Endodermal cell (in vitro differentiated cells): ENCODE measurements around the gene DAB1. TPM values are rescaled to one million over a fixed set of nuclear protein-coding genes. Genes with fewer than 3 reads are reported as not detected.

Experiments
- DNase-seq: peaks from one replicate; pipeline ENCODE4 v3.0.0-alpha.2; 2017
- H3K27ac ChIP-seq: 2 replicates; pipeline ENCODE4 v1.5.1; 2013; ENCODE audit warnings: mild to moderate bottlenecking, low read depth, low read length, moderate library complexity
- H3K27me3 ChIP-seq: 2 replicates; pipeline ENCODE4 v1.6.1; 2013; ENCODE audit warnings: mild to moderate bottlenecking, low read length, moderate library complexity; ENCODE audit not compliant: insufficient read depth, control insufficient read depth, poor library complexity, severe bottlenecking
- H3K36me3 ChIP-seq: 2 replicates; pipeline ENCODE4 v1.7.0; 2013; ENCODE audit warnings: mild to moderate bottlenecking, low read length, moderate library complexity; ENCODE audit not compliant: control insufficient read depth, insufficient read depth
- H3K4me1 ChIP-seq: one replicate; pipeline ENCODE4 v1.7.0; 2013; ENCODE audit warnings: low read length; ENCODE audit not compliant: control insufficient read depth, insufficient read depth
- H3K4me3 ChIP-seq: 2 replicates; pipeline ENCODE4 v1.5.1; 2013; ENCODE audit warnings: mild to moderate bottlenecking, low read length, moderate library complexity
- H3K9ac ChIP-seq: 2 replicates; pipeline ENCODE4 v1.6.1; 2013; ENCODE audit warnings: mild to moderate bottlenecking, low read length, moderate library complexity; ENCODE audit not compliant: poor library complexity, severe bottlenecking; ENCODE audit errors: extremely low read depth
- H3K9me3 ChIP-seq: 2 replicates; pipeline ENCODE4 v1.6.1; 2013; ENCODE audit warnings: mild to moderate bottlenecking, low read length, moderate library complexity; ENCODE audit not compliant: control insufficient read depth
- H3K27ac Mint-ChIP-seq: 2 replicates; pipeline ENCODE4 v1.8.0; 2020; ENCODE audit warnings: mixed read lengths
- H3K27me3 Mint-ChIP-seq: 2 replicates; pipeline ENCODE4 v1.8.0; 2021; ENCODE audit warnings: mild to moderate bottlenecking, mixed read lengths; ENCODE audit not compliant: insufficient read depth
- H3K36me3 Mint-ChIP-seq: 2 replicates; pipeline ENCODE4 v1.8.0; 2020; ENCODE audit warnings: low read depth, mixed read lengths
- H3K4me1 Mint-ChIP-seq: 2 replicates; pipeline ENCODE4 v1.8.0; 2020; ENCODE audit warnings: mixed read lengths
- H3K4me3 Mint-ChIP-seq: 2 replicates; pipeline ENCODE4 v1.8.0; 2020; ENCODE audit warnings: mild to moderate bottlenecking, moderate library complexity, mixed read lengths
- H3K9me3 Mint-ChIP-seq: 2 replicates; pipeline ENCODE4 v1.8.0; 2020; ENCODE audit warnings: mild to moderate bottlenecking, mixed read lengths
- CTCF ChIP-seq: fragments of 200-600 bp; sonication (generic); conservative IDR thresholded peaks from 2 replicates; pipeline ENCODE4 v1.5.0; 2021; ENCODE audit warnings: antibody characterized with exemption, mild to moderate bottlenecking
- WGBS, 2 experiments: methylation state at CpG; one replicate each; pipeline versions ENCODE4 v1.1.5 to v1.1.7; 2013; ENCODE audit warnings: missing lambda C conversion rate in 2 of 2, mixed read lengths in 1 of 2; ENCODE audit not compliant: insufficient coverage in 1 of 2, insufficient read length in 1 of 2; 5-methylcytosine and 5-hydroxymethylcytosine counted together
- total RNA-seq, 2 donors: library from RNA; stranded (reverse); fragmentation: NEBNext Ultra II Directional in 1 of 2; extraction: Animal tissue kit (Norgen Biotek cat#: 25700) in 1 of 2; gene quantifications; 2 replicates in 1 of 2; 3 replicates in 1 of 2; pipeline ENCODE4 v1.2.1, GENCODE V29; 2021

DAB1 gene
- total RNA-seq, 2 donors from 2014 or later, result 32.0 to 36.2 TPM

- Histone ChIP-seq H3K4me1 (peaks cover 4% of the 10 kb centered on the region), H3K27me3 (no peaks in the 10 kb centered on the region), H3K36me3 (no peaks in the 10 kb centered on the region), H3K9me3 (no peaks in the 10 kb centered on the region), H3K27ac (no peak overlapping the region), H3K4me3 (no peak overlapping the region), H3K9ac (no peak overlapping the region)
- Mint-ChIP-seq H3K36me3 (no peaks in the 10 kb centered on the region), H3K9me3 (no peaks in the 10 kb centered on the region), H3K27me3 (no peaks in the 10 kb centered on the region), H3K4me1 (peaks cover 38% of the 10 kb centered on the region), H3K4me3 (no peak overlapping the region), H3K27ac (no peak overlapping the region)
- no peak for DNase-seq
- TF ChIP-seq CTCF, result no peak
- WGBS, 2 experiments, result 88 to 89% methylated on average over 1 of the region's 1 CpG
These were observed 22.2 kb downstream of the DAB1 start for GRCh38 chr1:57401671-57402070.

- Mint-ChIP-seq H3K27me3 (no peaks in the 10 kb centered on the region), H3K36me3 (no peaks in the 10 kb centered on the region), H3K4me3 (no peak overlapping the region), H3K27ac (no peak overlapping the region), H3K9me3 (no peaks in the 10 kb centered on the region), H3K4me1 (peaks cover 30% of the 10 kb centered on the region)
- Histone ChIP-seq H3K4me3 (no peak overlapping the region), H3K4me1 (peaks cover 11% of the 10 kb centered on the region), H3K27ac (no peak overlapping the region), H3K9ac (no peak overlapping the region), H3K27me3 (no peaks in the 10 kb centered on the region), H3K36me3 (no peaks in the 10 kb centered on the region), H3K9me3 (no peaks in the 10 kb centered on the region)
- WGBS, 2 experiments, result 96 to 100% methylated on average over 5 of the region's 5 CpGs
- DNase-seq, result no peak
- no peak for TF ChIP-seq CTCF
These were observed 23.8 kb downstream of the DAB1 start for GRCh38 chr1:57400048-57400447.

- Mint-ChIP-seq H3K27ac (no peak overlapping the region), H3K4me1 (peaks cover 25% of the 10 kb centered on the region), H3K4me3 (no peak overlapping the region), H3K36me3 (no peaks in the 10 kb centered on the region), H3K27me3 (no peaks in the 10 kb centered on the region), H3K9me3 (no peaks in the 10 kb centered on the region)
- no peak overlapping the region for H3K4me3 ChIP-seq
- DNase-seq, result no peak
- no peak overlapping the region for H3K27ac ChIP-seq
- H3K36me3 ChIP-seq, result no peaks in the 10 kb centered on the region
- no peaks in the 10 kb centered on the region for H3K9me3 ChIP-seq
- 88 to 95% methylated on average over 3 to 6 of the region's 6 CpGs for WGBS, 2 experiments
- H3K9ac ChIP-seq, result no peak overlapping the region
- no peaks in the 10 kb centered on the region for H3K27me3 ChIP-seq
- peaks cover 8% of the 10 kb centered on the region for H3K4me1 ChIP-seq
- TF ChIP-seq CTCF, result no peak
These were observed 30.7 kb downstream of the DAB1 start for GRCh38 chr1:57393058-57393584.
